ENCODE results near the gene RARA.
A peak's percentile ranks its signal among the peaks of the same experiment; 100 is the strongest.

RARA gene

DNA sequence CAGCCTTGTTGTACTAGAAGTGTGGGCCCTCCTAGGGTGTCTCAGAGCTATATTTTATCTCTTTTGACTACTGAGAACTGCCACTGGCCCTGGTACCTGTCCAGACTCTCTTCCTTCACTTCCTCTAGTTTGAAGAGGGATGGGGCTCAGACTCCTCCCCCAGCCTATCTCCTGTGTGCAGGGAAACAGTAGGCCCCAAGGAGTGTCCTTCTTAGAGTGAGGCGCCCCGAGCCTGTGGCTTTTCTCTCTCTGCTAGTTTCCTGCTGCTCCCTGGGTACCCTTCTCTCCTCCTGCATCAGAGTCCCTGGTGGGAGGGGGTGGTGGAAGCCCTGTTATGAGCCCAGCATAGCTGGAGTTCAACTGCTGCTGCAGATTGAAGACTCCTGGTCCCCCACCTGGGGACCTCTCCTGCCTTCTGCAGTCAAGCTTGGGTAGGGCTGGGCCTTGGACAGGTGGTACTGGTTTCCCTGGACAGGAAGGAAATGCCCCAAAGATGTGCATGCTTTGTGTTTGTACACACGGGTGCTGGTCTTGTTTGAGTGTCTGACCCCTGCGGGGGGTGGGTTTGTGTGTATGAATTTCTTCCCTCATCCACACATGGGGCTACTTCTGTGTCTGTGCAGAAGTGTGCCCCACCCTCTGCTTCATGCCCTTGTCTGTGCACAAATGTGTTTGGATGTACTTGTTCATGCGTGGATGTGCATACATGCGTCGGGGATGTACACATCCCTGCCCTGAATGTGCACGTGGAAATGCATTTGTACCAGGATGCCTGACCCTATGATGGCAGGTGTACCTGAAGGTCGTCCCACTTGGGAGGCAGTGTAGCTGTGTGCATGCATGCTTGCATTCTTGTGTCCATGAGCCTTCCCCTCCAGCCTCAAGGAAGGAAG, 6.9 kb downstream of the RARA start:
- no peak for DNase-seq (ENCODE audit: low read depth in 2 of 2)

DNA sequence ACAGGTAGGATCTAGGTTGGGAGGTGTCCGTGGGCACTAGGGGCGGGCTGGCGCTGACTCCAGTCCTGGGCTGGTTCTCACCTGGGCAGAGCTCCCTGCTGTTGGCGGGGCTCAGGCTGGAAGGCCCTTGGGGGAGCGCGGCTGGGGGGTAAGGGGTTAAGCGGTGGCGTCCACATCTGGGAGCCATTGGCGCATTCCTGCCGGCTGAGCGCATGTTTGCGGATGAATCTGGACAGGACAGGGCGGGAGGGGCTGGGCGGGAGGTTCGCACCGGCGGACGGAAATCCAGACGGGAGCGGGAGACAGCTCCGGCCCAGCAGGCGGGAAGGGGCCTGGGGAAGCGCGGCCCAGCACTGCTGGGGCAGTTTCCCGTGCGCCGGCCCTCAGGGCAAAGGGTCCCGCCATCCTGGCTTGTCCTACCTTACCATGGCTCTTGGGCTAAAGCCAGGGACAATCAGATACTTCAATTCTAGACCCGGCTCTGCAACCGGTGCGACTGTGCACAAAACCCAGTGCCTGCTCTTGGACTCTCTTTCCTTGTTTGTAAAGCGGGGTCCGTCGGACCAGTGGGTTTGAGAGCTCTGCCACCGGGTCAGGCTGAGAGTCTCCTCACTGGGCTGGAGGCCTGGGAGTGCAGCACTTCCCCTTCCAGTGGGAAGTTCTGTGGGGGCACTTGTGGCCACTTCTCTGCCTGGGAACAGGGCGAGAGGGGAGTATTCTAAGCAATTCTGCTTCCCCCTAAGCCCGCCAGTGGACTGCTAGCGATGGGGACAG, 7.8 kb downstream of the RARA start:
- DNase-seq (ENCODE audit: low read depth in 2 of 2) = no peak

DNA sequence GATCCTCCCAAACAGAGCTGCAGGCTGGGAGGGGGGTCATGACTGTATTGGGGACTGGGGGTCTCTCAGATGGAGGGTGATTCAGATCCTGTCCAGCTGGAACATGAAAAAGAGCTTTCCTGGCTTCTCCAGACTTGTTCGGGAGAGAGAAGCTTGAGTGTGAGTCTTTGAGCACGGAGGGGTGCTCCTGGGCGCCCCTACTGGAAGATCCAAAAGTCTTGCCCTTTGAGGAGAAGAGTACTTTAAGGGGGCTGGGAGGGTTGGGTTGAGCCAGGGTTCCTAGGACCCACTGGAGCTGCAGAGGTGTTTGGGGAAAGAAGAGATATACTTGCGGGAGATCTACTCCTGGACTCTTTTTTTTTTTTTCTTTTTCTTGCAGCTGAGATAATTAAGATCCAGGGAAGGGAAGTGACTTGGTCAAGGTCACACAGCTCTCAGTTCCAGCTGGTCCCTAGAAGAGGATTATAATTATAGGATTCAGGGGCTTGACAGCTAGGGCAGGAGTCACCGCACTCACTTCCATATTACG, 8.4 kb downstream of the RARA start:
- no peak for DNase-seq (ENCODE audit: low read depth in 2 of 2)

DNA sequence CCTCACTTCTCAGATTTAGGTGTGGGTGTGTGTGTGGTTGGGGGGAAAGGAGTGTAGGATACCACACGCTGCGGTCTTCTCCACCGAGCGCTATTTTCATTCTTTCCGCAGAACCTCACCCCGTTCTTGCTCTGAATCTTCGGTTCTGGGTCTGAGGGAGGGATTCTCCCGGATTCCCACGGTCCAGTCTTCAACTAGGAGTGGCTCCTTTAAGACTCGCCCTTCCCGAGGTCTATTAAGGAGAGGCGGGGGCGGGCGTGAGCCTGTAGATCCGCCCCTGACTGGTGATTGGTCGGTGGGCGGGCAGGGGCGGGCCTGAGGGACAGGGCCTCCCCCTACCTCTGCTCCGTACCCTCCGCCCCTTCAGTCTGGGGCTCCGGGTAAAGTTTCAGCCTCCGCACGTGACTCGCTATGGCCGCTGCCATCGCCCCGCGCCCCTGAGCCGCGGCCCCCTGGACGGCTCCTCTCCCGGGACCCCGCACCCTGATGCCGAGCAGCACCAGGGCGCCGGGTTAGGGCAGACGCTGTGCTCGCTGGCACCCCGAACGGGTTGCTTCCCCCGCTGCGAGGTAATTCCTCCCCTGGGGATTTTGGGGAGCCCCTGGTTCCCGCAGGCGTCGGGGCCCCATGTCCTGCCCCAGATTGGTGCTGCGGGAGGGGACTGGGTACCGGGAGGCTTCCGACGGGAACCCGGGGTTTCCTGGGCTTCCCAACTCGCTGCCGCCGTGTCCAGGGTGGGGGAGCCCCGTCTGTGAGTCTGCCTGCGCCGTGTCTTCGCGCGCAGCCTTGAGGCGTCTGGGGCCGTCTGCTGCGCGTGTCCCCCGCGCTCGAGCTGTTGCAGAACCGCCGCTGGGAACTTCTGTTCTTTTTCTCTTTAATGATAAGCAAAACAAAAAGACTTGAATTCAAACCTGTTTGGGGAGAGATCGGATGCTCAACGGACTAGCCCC, 9.2 kb downstream of the RARA start:
- DNase-seq (ENCODE audit: low read depth in 2 of 2) = peak; percentile 84 to 86

DNA sequence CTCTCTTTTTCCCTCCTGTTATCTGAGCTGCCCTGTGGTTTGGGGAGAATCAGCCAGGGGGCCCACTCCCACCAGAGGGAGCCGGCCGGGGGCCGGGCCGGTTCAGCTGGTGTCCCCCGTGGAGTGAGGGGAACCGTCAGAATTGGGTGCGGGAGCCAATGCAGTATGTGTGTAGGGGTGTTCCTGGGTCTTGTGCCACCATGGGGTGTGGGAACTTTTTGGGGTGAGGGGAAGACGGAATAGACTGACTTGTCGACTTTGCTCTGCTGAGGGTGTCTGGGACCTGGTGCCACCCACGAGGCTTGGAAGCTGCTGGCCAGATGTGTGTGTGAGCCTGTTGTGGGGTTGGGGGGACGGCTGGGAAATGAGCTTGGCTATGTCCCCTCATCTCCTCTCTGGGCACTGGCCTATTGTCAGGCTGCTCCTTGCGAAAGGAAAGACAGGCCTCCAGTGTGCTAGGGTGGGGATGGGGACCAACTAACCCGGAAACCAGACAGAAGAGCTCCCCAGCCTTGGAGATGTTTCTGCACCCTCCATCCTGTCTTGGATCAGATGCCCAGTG, 9.9 kb downstream of the RARA start:
- DNase-seq (ENCODE audit: low read depth in 2 of 2) = no peak

DNA sequence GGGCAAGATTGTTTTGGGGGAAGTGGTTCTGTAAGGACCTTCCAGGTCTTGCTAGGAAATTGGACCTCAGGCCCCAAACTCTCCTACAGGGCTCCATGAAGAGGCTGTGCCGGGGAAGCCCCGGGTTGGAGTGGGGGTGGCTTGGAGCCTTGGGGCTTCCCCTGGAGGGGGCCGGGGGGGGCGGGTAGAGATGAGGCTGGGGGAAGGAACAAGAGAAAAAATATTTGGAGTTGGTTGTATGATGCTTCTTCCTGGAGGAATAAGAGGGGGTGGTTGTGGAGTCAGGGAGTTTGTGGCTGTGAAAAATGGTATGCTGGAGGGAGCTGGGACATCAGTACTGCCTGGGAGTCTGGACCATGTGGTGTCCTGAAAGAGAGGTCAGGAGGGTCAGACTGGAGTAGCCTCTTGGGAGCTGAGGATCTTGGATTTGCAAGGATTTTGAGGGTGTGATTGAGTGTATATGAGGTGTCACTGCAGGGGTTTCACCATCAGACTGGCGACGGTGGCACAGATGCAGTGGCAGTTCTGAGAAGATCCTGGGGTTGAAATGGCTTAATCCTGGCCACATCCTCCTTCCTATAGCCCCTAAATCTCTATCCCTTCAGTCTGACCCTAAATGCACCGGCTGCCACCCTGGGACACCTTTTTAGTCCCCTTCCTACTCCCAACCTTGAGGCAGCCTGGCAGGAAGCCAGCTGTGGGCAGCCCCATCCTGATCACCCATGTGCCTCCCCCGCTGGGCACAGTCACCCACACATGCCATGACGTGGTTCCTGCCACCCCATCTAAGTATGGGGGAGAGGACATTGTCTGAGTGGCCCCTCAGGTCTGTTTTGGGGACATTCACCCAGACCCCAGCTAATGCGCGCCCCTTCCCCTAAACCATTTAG, 10.9 kb downstream of the RARA start:
- DNase-seq (ENCODE audit: low read depth in 2 of 2) = peak in 1 of 2 donors; percentile 57

DNA sequence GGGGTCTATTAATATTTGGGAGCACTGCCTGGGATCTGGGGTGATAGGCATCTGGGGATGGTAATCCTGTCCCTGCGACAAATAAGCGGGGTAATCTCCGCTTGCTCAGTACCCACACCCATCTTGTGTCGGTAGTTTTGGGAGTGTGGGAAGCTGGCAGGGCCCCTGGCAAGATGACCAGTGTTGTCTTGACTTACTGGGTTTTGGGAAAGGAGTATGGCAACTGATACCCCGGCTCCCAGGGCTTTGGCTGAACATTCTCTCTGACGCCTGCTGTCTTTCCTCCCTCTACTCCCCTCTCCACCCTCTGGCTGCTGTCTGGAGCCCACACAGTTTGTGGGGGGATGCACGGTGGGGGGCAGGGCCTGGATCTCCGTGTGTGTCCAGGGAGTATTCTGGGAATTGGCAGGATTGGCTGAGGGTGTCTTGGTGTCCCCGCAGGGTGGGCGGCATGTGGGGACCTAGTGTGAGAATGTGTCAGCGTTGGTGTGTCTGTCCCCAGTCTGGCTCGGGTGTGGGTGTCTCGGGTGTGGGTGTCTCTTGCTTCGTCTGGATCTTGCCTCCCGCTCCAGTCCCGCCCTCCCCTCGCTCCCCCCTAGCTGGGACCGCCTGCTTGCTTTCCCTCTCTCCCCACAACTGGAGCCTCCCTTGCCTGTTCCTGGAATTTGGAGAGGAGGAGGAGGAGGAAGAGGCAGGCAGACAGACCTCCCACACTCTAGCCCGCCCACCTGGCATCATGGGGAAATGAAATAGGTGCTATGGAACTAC, 12.0 kb downstream of the RARA start:
- no peak for DNase-seq (ENCODE audit: low read depth in 2 of 2)

DNA sequence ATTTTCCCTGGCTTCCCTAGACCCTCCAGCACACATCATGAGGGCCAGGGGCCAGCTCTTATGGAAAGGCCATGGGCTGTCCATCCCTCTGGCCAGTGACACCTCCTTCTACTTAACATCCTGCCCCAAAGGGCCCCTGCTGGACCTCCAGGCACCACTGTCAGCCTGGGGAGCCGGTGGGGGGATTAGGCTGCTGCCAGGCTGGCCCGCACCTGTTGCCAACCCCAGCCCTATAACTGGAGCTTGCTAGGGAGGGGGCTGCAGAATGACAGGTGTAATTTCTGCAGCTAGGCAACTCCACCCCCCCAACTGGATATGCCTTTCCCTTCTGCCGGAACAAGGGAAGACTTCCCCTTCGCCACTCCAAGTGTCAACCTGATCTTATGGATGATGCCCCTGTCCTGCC, 12.5 kb downstream of the RARA start:
- DNase-seq (ENCODE audit: low read depth in 2 of 2) = no peak

DNA sequence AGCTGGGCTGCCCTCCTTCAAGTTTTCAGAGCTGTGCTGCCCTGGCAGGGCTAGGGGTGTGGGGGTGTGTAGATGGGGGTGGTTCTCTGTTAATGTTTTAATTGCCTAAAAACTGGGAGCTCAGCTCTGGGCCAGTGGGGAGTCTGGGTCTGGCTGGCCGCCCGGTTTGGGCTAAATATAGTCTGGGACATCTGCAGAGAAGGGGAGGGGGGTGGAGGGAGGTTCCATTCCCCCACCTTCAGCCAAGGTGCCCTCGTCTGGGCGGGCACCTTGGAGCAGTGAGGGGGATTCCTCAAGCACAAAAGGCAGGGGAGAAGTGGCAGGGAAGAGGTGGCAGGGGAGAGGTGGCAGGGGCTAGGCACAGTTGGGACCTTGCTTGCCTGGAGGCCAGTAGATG, 13.0 kb downstream of the RARA start:
- DNase-seq (ENCODE audit: low read depth in 2 of 2) = no peak

DNA sequence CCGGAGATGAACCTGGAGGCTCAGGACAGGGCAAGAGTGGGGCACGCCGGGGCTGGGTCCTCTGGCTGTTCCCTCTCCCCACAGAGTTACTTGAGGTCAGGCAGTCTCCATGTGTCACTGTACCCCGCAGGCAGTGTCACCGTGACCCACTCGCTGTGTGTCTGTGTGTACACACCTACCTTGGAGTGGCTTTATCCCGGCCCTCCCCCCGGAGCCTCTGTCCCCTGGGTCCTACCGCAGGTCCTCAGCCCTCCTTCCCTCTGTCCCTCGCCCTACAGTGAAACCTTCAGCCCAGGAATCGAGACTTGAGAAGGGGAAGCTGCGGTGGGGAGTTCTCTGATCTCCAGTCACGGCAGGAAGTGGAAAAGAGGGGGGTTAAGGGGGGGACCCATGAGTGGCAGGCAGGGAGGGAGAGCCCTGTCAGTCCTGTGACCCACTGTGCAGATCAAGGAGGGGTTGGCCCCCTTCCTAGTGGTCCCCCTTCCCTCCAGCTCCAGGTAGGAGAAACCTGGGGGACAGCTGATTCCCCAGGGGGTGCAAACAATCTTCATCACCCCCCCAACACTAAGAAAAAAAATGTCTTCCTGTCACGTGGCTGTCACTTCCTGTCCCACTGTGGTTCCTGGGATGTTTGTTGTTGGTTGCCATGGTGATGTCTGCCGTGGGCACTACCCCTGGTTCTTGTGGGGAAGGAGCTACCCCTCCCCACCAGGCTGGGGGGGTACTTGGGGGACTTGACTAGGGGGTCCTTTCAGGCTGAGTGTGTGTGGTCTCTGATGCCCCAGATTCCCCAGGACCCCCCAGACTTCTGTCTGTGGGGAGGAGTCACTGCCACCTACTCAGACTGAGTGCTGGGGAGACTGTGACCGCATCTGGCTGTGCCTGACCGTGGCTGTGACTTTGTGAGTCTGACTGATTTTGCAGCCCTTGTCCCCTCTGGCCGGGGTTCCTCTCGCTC, 13.7 kb downstream of the RARA start:
- DNase-seq (ENCODE audit: low read depth in 2 of 2) = peak; percentile 56 to 63

DNA sequence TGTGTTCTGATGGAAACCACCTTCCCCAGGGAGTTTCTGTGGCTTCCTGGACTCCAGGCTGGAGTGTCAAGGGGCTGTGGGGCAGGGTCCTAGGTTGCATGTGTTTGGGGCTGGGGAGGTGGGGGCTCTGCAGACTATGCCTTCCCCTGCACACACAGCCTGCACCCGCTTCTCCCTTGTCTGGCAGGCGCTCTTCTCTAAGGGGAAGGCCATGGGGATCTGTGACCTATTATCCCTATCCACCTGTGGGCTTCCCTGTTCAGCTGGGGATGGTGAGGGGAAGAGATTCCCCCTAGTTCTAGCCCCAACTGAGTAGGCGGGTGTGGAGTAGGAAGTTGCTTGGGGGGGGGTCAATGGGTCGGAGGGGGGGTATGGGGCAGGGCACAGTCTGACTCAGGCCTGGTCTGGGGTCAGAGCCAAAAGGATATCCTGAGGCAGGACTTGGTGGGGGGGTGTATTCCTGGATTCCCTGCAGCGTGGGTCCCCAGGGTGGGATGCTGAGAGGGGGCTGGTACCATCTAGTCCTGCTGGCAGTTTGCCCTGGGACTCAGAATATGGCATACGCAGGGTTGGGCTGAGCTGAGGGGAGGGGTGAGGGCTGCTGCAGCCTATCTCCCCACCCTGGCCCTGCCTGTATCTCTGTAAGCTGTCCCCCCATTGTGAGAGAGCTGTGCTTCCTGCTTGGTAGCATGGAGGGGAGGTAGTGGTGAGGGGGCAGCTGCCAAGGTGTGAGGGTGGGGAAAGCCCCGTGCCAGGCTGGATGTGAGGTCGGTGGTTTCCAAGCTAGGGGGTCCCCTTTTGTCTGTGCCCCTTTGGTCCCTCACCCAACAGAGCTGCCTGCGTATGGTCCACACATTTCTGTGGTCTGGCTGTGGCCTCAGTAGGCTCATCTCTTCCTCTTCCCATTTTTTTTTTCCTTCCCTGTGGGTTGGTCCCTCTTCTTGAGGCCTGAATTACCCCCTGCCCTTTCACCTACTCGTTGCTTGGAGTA, 14.7 kb downstream of the RARA start:
- DNase-seq (ENCODE audit: low read depth in 2 of 2) = no peak

DNA sequence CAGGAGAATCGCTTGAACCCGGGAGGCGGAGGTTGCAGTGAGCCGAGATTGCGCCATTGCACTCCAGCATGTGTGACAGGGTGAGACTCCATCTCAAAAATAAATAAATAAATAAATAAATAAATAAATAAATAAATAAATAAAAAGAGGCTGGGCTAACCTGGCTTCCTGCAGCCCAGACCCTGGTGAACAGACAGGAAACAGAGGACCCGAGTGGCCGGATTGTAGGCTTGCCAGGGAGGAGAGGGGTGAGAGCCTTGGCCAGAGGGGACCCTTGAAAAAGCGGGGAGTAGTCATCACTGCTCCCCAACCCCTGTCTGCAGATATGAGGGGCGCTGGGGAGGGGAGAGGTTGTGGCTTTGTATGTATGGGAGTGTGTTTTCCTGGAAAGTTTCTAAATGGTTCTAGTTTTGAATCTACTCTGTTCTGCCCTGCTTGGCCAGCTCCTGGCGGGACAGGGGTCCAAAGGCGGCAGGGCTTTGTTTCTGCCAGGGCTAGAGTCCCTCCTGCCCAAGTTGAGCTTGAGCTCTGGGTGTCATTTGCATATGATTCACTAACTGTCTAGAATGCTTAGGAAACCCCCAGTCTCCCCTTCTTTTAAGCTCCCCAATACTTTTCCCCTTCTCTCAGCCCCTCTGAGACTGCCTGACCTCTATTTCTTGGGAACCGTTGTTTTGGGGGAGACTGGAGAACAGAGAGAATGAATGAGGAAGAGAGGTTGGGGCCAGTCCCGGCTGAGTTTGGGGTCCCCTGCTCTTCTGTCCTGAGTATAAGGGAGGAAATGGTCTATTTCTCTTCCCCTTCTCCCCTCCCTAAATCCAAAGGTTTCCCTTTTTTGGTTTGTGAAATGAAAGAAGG, 16.4 kb downstream of the RARA start:
- DNase-seq (ENCODE audit: low read depth in 2 of 2) = no peak

DNA sequence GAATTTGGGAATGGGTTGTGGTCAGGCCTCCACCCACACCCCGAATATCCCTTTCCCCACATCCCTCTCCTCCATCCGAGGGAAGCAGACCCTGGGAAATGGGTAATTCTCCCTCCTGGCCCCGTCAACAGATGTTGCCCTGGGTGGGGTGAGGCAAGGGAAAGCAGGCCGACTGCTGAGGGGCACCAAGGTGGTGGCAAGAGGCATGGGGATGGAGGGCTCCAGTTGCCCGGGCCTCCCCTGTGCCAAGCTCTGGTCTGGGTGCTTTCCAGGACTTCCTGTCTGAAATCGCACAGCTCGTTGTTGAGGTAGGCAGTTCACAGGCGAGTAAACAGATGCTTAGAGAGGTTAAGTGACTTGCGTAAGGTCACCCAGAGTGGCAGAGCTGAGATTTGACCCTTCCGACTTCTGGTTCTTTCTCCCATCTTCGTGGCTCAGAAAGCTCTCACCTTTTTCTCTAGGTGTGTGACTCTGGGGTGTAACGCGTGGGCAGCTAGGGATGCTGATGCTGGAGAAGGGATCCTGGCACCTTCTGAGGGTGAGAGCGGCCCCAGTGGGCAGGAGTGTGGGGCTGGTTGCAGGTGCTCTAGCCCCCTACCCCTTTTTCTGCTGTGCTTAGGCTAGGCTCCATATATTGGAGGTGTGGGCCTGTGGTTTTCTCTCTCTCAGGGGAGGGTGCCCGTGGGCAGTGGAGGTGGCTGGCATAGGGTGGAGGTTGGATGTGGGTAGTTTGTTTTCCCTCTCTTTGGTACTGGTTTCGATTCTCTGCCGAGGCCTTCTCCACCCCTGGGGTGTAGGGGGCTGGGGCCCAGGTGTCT, 17.2 kb downstream of the RARA start:
- DNase-seq (ENCODE audit: low read depth in 2 of 2) = no peak

DNA sequence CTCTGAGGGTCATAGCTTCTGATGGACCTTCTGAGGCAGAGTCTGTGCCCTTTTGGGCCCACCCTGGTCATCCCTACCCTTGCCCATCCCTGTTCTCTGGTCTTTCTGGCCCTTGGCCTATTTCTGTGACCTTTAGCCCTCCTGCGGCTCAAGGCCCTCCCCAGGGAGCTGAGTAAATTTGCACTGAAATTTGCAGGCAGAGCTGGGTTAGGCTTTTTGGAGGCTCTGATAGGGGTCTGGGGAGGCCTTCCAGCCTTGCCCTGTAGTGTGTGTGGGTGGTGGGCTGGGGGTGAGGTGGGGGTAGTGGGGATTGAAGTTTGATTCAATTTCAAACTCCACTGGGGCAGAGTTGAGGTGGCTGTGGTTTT, 17.8 kb downstream of the RARA start:
- DNase-seq (ENCODE audit: low read depth in 2 of 2) = no peak

DNA sequence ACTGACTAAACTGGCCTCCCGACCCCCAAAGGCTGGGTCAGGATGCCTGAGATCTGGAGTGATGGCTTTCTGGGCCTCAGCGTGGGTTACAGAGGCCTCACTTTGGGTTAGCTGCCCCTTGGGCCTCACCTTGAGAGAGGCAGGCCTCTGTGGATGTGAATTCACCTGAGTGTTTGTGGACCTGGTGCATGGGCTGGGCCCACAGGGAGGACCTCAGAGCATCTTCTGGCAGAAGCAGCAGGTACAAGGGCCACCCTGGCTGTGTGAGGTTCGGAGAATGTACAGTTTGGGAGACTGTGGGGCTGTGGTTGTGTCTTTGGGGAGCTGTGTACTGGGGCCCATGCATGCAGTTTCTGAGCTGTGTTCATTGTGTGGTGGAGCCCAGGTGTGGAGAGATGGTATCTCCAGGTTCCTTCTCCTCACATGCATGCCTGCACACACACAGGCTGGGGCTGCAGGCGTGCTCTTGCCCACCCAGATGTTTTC, 18.3 kb downstream of the RARA start:
- no peak for DNase-seq (ENCODE audit: low read depth in 2 of 2)
